HL-60 (cell line): ENCODE data around the gene ABCC4.

Experiments
- CTCF ChIP-seq: IDR thresholded peaks from one replicate; pipeline ENCODE4 v1.5.1; 2011; ENCODE audit warnings: low read length, control low read depth, inconsistent platforms; ENCODE audit not compliant: insufficient read depth
- GABPA ChIP-seq: IDR thresholded peaks from 2 replicates; pipeline ENCODE4 v1.6.1; 2012; ENCODE audit warnings: low read depth
- POLR2AphosphoS5 ChIP-seq: IDR thresholded peaks from 2 replicates; pipeline ENCODE4 v1.6.1; 2012; ENCODE audit warnings: low read depth
- REST ChIP-seq: IDR thresholded peaks from 2 replicates; pipeline ENCODE4 v1.6.1; 2012; ENCODE audit warnings: low read depth; ENCODE audit not compliant: insufficient replicate concordance
- SPI1 ChIP-seq: IDR thresholded peaks from 2 replicates; pipeline ENCODE4 v1.6.1; 2012; ENCODE audit warnings: low read depth, mild to moderate bottlenecking, borderline replicate concordance

- TF ChIP-seq CTCF (no peak), REST (no peak), POLR2AphosphoS5 (no peak), SPI1 (no peak), GABPA (no peak)
These were observed 200.5 kb downstream of the ABCC4 start for GRCh38 chr13:95100525-95101433.
